ENCODE results near the gene PKN1.
"Not testable (repeated sequence)": the region's sequence is repeated elsewhere in the genome, so short reads cannot be mapped to it uniquely, and the experiment has no call there.

Gene PKN1

GRCh38 chr19:14460935-14461334, 27.8 kb downstream of the PKN1 start:
- no peak for DNase-seq (ENCODE audit: low read depth in 1 of 2, low spot score in 1 of 2)

GRCh38 chr19:14462401-14462800, 29.3 kb downstream of the PKN1 start:
- not testable (repeated sequence) for DNase-seq (ENCODE audit: low read depth in 1 of 2, low spot score in 1 of 2)

GRCh38 chr19:14463747-14464146, 30.6 kb downstream of the PKN1 start:
- DNase-seq (ENCODE audit: low read depth in 1 of 2, low spot score in 1 of 2), result no peak

GRCh38 chr19:14467391-14467790, 34.3 kb downstream of the PKN1 start:
- DNase-seq (ENCODE audit: low read depth in 1 of 2, low spot score in 1 of 2), result no peak

- DNase-seq (ENCODE audit: low read depth in 1 of 2, low spot score in 1 of 2), result no peak
Observed at GRCh38 chr19:14467816-14468215, 34.7 kb downstream of the PKN1 start.

- no peak for DNase-seq (ENCODE audit: low read depth in 1 of 2, low spot score in 1 of 2)
Observed at GRCh38 chr19:14470031-14470876, 37.1 kb downstream of the PKN1 start.

- no peak for DNase-seq (ENCODE audit: low read depth in 1 of 2, low spot score in 1 of 2)
Observed at GRCh38 chr19:14471436-14472187, 38.5 kb downstream of the PKN1 start.

GRCh38 chr19:14472202-14472938, 39.3 kb downstream of the PKN1 start:
- peak; percentile 77 to 89 for DNase-seq (ENCODE audit: low read depth in 1 of 2, low spot score in 1 of 2)

GRCh38 chr19:14473073-14473977, 40.2 kb downstream of the PKN1 start:
- no peak for DNase-seq (ENCODE audit: low read depth in 1 of 2, low spot score in 1 of 2)

- no peak for DNase-seq (ENCODE audit: low read depth in 1 of 2, low spot score in 1 of 2)
Observed at GRCh38 chr19:14473978-14474578, 41.0 kb downstream of the PKN1 start.

- no peak for DNase-seq (ENCODE audit: low read depth in 1 of 2, low spot score in 1 of 2)
Observed at GRCh38 chr19:14474827-14475226, 41.7 kb downstream of the PKN1 start.

- DNase-seq (ENCODE audit: low read depth in 1 of 2, low spot score in 1 of 2), result no peak
Observed at GRCh38 chr19:14475251-14476073, 42.4 kb downstream of the PKN1 start, which contains the start of gene PTGER1. TSS of gene PTGER1 (minus strand) at chr19:14475354. CDS start at chr19:14474320, 1,034 bp downstream.

- DNase-seq (ENCODE audit: low read depth in 1 of 2, low spot score in 1 of 2), result no peak
Observed at GRCh38 chr19:14476327-14476672, 43.2 kb downstream of the PKN1 start.

- no peak for DNase-seq (ENCODE audit: low read depth in 1 of 2, low spot score in 1 of 2)
Observed at GRCh38 chr19:14476673-14477401, 43.7 kb downstream of the PKN1 start.

- DNase-seq (ENCODE audit: low read depth in 1 of 2, low spot score in 1 of 2), result no peak
Observed at GRCh38 chr19:14477418-14478112, 44.5 kb downstream of the PKN1 start.

GRCh38 chr19:14478113-14478545, 45.0 kb downstream of the PKN1 start:
- no peak for DNase-seq (ENCODE audit: low read depth in 1 of 2, low spot score in 1 of 2)

- no peak for DNase-seq (ENCODE audit: low read depth in 1 of 2, low spot score in 1 of 2)
Observed at GRCh38 chr19:14479309-14479974, 46.3 kb downstream of the PKN1 start.
